ENCODE data around the gene USP2. TPM values are rescaled to one million over a fixed set of nuclear protein-coding genes. Genes with fewer than 3 reads are reported as not detected.

USP2 gene
- total and polyA plus RNA-seq, 8 donors = 1.4 to 17.4 (median 2.8) TPM

- 65 to 82% (median 77%) methylated on average over 6 to 8 of the region's 8 CpGs for WGBS, 5 donors
- Histone ChIP-seq H3K27me3 (no peaks in the 10 kb centered on the region), H3K4me3 (no peak overlapping the region), H3K9me3 (no peaks in the 10 kb centered on the region), H3K27ac (peak overlapping the region in 4 of 5 donors; percentile 79 to 93 (median 80)), H3K4me1 (peaks cover 60 to 95% (median 75%) of the 10 kb centered on the region in 4 donors), H3K36me3 (no peaks in the 10 kb centered on the region)
- intact Hi-C loops (cut with DNase I; ENCODE audit: low total_unique reads) = no loop called here
- TF ChIP-seq CTCF (IDR thresholded peaks at IDR 0.05) (no peak), EP300 (IDR thresholded peaks at IDR 0.05) (no peak), POLR2AphosphoS5 (IDR thresholded peaks at IDR 0.05) (no peak), POLR2A (IDR thresholded peaks at IDR 0.05) (no peak)
- DNase-seq = no peak
These were observed 10.4 kb downstream of the USP2 start for GRCh38 chr11:119371067-119371601.

GRCh38 chr11:119370486-119371046 lies 10.9 kb downstream of the USP2 start:
- H3K36me3 ChIP-seq = no peaks in the 10 kb centered on the region
- H3K27me3 ChIP-seq = peaks cover 0 to 2% (median 0%) of the 10 kb centered on the region in 3 donors
- TF ChIP-seq EP300 (IDR thresholded peaks at IDR 0.05) = no peak
- TF ChIP-seq POLR2A (IDR thresholded peaks at IDR 0.05) = no peak
- no peak for TF ChIP-seq POLR2AphosphoS5 (IDR thresholded peaks at IDR 0.05)
- TF ChIP-seq CTCF (IDR thresholded peaks at IDR 0.05) = no peak
- DNase-seq = peak in 1 of 2 donors; percentile 61
- intact Hi-C loops (cut with DNase I; ENCODE audit: low total_unique reads) = no loop called here
- peak overlapping the region; percentile 10 to 93 (median 79) for H3K27ac ChIP-seq
- no peak overlapping the region for H3K4me3 ChIP-seq
- no peaks in the 10 kb centered on the region for H3K9me3 ChIP-seq
- WGBS, 5 donors = 38 to 47% (median 42%) methylated on average over 8 of the region's 8 CpGs
- peaks cover 56 to 92% (median 73%) of the 10 kb centered on the region in 4 donors for H3K4me1 ChIP-seq

GRCh38 chr11:119369132-119369925 lies 12.2 kb downstream of the USP2 start:
- H3K4me3 ChIP-seq = peak overlapping the region in 1 of 4 donors; percentile 7
- peaks cover 0 to 14% (median 10%) of the 10 kb centered on the region in 3 donors for H3K27me3 ChIP-seq
- no peak for TF ChIP-seq CTCF (IDR thresholded peaks at IDR 0.05)
- no peak for TF ChIP-seq POLR2AphosphoS5 (IDR thresholded peaks at IDR 0.05)
- TF ChIP-seq EP300 (IDR thresholded peaks at IDR 0.05) = no peak
- TF ChIP-seq POLR2A (IDR thresholded peaks at IDR 0.05) = no peak
- peak overlapping the region; percentile 79 to 93 (median 80) for H3K27ac ChIP-seq
- intact Hi-C loops (cut with DNase I; ENCODE audit: low total_unique reads) = no loop called here
- peak in 1 of 2 donors; percentile 32 for DNase-seq
- 65 to 69% (median 68%) methylated on average over 13 of the region's 13 CpGs for WGBS, 5 donors
- H3K4me1 ChIP-seq = peaks cover 57 to 92% (median 73%) of the 10 kb centered on the region in 4 donors
- no peaks in the 10 kb centered on the region for H3K9me3 ChIP-seq
- no peaks in the 10 kb centered on the region for H3K36me3 ChIP-seq
